WERI-Rb-1 (cell line): ENCODE results near the gene TNS1.

Experiments
- DNase-seq: peaks from one replicate; pipeline ENCODE4 v3.0.0-alpha.2; 2020
- H3K27ac ChIP-seq: fragments of 250-450 bp; sonication (Bioruptor Pico); 2 replicates; pipeline ENCODE4 v1.5.1; 2020; ENCODE audit warnings: mild to moderate bottlenecking, moderate library complexity
- H3K27me3 ChIP-seq: fragments of 250-450 bp; sonication (Bioruptor Pico); 2 replicates; pipeline ENCODE4 v1.5.1; 2021; ENCODE audit warnings: mild to moderate bottlenecking, low read depth, moderate library complexity; ENCODE audit not compliant: insufficient read depth, severe bottlenecking
- H3K36me3 ChIP-seq: fragments of 250-450 bp; sonication (Bioruptor Pico); 2 replicates; pipeline ENCODE4 v1.5.1; 2020; ENCODE audit warnings: mild to moderate bottlenecking, moderate library complexity
- H3K4me3 ChIP-seq: 2 replicates; pipeline ENCODE4 v1.5.1; 2011; ENCODE audit warnings: low read depth, mild to moderate bottlenecking, control low read depth, low read length
- H3K9me3 ChIP-seq: fragments of 250-450 bp; sonication (Bioruptor Pico); 2 replicates; pipeline ENCODE4 v1.5.1; 2021; ENCODE audit warnings: mild to moderate bottlenecking, moderate library complexity; ENCODE audit not compliant: severe bottlenecking
- TF ChIP-seq, protein P1 (sequence below): IDR thresholded peaks from 2 replicates; pipeline ENCODE4 v1.5.1; 2011; ENCODE audit warnings: low read depth, mild to moderate bottlenecking, control low read depth, inconsistent platforms, low read length

TNS1 gene

DNA sequence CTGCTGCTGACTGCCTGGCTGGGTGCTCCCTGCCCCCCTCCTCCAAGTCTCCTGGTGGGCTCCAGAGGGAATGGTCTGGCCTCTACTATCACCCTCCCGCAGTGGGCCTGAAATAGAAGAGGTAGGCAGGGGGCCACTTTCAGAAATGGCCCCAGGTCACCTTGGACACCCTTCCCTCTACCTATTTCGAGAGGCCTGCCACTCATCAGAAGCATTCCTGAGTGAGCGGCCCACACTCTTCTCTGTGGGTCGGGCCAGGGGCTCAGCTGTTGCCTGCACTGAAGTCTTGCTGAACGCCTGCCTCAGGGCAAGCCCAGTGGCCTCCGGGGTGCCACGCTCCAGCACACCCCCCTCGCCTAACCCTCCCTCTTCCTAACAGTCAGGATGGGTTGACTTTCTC, 124.9 kb downstream of the TNS1 start:
- Histone ChIP-seq H3K36me3 (no peaks in the 10 kb centered on the region), H3K9me3 (no peaks in the 10 kb centered on the region), H3K4me3 (no peak overlapping the region), H3K27ac (no peak overlapping the region), H3K27me3 (no peaks in the 10 kb centered on the region)
- TF ChIP-seq, protein P1, sequence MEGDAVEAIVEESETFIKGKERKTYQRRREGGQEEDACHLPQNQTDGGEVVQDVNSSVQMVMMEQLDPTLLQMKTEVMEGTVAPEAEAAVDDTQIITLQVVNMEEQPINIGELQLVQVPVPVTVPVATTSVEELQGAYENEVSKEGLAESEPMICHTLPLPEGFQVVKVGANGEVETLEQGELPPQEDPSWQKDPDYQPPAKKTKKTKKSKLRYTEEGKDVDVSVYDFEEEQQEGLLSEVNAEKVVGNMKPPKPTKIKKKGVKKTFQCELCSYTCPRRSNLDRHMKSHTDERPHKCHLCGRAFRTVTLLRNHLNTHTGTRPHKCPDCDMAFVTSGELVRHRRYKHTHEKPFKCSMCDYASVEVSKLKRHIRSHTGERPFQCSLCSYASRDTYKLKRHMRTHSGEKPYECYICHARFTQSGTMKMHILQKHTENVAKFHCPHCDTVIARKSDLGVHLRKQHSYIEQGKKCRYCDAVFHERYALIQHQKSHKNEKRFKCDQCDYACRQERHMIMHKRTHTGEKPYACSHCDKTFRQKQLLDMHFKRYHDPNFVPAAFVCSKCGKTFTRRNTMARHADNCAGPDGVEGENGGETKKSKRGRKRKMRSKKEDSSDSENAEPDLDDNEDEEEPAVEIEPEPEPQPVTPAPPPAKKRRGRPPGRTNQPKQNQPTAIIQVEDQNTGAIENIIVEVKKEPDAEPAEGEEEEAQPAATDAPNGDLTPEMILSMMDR: no peak
- DNase-seq: no peak

GRCh38 chr2:217876253-217876570, 126.6 kb downstream of the TNS1 start:
- no peak for DNase-seq
- no peaks in the 10 kb centered on the region for H3K36me3 ChIP-seq
- H3K27ac ChIP-seq: no peak overlapping the region
- no peaks in the 10 kb centered on the region for H3K27me3 ChIP-seq
- TF ChIP-seq, protein P1: no peak
- no peaks in the 10 kb centered on the region for H3K9me3 ChIP-seq
- no peak overlapping the region for H3K4me3 ChIP-seq

- no peak overlapping the region for H3K4me3 ChIP-seq
- no peak overlapping the region for H3K27ac ChIP-seq
- H3K36me3 ChIP-seq: no peaks in the 10 kb centered on the region
- DNase-seq: no peak
- TF ChIP-seq, protein P1: no peak
- no peaks in the 10 kb centered on the region for H3K27me3 ChIP-seq
- H3K9me3 ChIP-seq: no peaks in the 10 kb centered on the region
Observed at GRCh38 chr2:217875556-217876252, 127.1 kb downstream of the TNS1 start.

DNA sequence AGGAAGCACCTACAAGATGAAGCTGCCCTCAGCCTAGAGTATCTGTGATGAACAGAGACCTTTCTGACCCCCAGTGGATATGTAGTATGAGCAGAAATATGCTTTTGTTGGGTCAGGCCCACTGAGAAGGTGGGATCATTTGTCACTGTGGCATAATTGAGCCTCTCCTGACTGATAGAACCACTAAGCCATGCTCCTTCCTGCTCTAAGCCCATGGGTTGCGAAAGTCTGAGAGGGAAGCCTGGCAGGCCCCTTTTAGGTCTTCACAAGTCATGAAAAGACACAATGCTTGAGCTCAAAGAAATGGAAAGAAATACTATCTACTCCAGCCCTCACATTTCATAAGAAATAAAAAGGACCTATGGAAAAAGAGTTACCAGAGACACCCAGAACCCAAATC, 127.7 kb downstream of the TNS1 start:
- H3K27ac ChIP-seq: no peak overlapping the region
- H3K36me3 ChIP-seq: no peaks in the 10 kb centered on the region
- TF ChIP-seq, protein P1: no peak
- no peak for DNase-seq
- no peak overlapping the region for H3K4me3 ChIP-seq
- no peaks in the 10 kb centered on the region for H3K27me3 ChIP-seq
- no peaks in the 10 kb centered on the region for H3K9me3 ChIP-seq

DNA sequence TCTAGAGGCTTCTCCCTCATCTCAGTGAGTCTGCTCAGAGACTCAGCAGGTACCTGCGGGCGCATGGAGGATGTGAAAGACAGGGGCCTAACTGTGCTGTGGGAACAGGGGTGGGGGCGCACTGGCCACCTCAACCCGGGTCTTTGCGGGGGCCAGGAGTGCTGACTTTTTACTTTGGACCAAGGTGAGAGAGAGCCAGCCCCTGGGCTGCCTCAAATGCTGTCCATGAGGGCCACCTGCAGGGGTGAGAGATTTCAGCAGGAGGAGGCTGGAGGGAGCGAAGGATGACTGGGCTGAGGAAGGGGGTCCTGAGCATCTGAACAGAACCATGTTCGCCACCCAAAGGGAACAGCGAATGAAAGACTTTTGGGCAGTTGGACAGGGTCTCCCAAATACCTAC, 129.4 kb downstream of the TNS1 start:
- no peak overlapping the region for H3K27ac ChIP-seq
- no peak overlapping the region for H3K4me3 ChIP-seq
- no peaks in the 10 kb centered on the region for H3K27me3 ChIP-seq
- no peaks in the 10 kb centered on the region for H3K36me3 ChIP-seq
- H3K9me3 ChIP-seq: no peaks in the 10 kb centered on the region
- TF ChIP-seq, protein P1: peak; percentile 22; the same call in 1 of the 2 replicates
- no peak for DNase-seq

GRCh38 chr2:217872319-217872718, 130.5 kb downstream of the TNS1 start:
- Histone ChIP-seq H3K4me3 (no peak overlapping the region), H3K36me3 (no peaks in the 10 kb centered on the region), H3K27me3 (no peaks in the 10 kb centered on the region), H3K27ac (no peak overlapping the region), H3K9me3 (no peaks in the 10 kb centered on the region)
- TF ChIP-seq, protein P1: no peak
- no peak for DNase-seq
